GM06990 (cell line): ENCODE measurements around the gene TRIM67.

ENCODE experiments used
- DNase-seq: peaks from one replicate; pipeline ENCODE4 v3.0.0-alpha.2; 2011; ENCODE audit not compliant: insufficient read length; ENCODE audit errors: extremely low read depth
- H3K27me3 ChIP-seq: replicated peaks from 2 replicates; pipeline ENCODE4 v1.6.0; 2011; ENCODE audit warnings: low read length; ENCODE audit not compliant: control insufficient read depth, insufficient read depth
- H3K36me3 ChIP-seq: 2 replicates; pipeline ENCODE4 v1.5.1; 2011; ENCODE audit warnings: low read length; ENCODE audit not compliant: control insufficient read depth, insufficient read depth
- H3K4me3 ChIP-seq: replicated peaks from 2 replicates; pipeline ENCODE4 v1.5.1; 2011; ENCODE audit warnings: low read depth, mild to moderate bottlenecking, control low read depth, low read length
- TF ChIP-seq, protein P1 (sequence below): IDR thresholded peaks from 2 replicates; pipeline ENCODE4 v1.5.1; 2011; ENCODE audit warnings: low read length, control low read depth, mild to moderate bottlenecking, inconsistent platforms; ENCODE audit not compliant: insufficient read depth, poor library complexity, severe bottlenecking

The TRIM67 gene

DNA sequence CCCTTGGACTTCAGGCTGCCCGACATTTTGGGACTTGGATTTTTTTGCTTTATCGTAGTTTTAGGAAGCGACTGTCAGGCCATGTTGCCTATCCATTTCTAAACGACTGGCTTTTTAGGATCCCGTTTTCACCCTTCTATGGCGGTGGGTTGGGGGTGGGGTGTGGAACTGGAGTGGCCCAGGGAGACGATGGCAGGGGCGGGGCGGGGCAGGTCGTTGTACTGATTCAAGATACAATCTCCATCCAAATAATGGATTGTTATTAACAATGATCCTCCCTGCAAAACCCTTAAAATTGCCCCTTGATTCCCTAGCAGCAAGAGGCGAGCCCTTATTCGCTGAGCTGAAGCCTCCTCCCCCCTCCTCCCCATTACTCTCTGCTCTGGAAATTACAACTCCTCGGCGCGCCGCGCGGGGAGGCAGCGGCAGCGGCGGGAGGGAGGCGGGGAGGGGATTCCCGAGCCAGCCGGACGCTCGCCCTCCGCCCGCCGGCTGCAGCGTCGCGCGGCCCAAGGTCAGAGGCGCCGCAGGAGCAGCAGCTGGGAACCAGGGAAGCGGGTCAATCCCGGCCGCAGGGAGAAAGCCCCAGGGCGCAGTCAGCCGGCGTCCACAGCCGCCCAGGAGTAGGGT lies at the start of gene TRIM67:
TSS of gene TRIM67 (plus strand) at position 392 of the 630 bp plus-strand sequence. CDS start 912 bp downstream, outside the sequence.
- no peaks in the 10 kb centered on the region for H3K36me3 ChIP-seq
- H3K4me3 ChIP-seq = peak within 1 kb of the TSS; percentile 18; the same call in 1 of the 2 replicates
- TF ChIP-seq, protein P1, sequence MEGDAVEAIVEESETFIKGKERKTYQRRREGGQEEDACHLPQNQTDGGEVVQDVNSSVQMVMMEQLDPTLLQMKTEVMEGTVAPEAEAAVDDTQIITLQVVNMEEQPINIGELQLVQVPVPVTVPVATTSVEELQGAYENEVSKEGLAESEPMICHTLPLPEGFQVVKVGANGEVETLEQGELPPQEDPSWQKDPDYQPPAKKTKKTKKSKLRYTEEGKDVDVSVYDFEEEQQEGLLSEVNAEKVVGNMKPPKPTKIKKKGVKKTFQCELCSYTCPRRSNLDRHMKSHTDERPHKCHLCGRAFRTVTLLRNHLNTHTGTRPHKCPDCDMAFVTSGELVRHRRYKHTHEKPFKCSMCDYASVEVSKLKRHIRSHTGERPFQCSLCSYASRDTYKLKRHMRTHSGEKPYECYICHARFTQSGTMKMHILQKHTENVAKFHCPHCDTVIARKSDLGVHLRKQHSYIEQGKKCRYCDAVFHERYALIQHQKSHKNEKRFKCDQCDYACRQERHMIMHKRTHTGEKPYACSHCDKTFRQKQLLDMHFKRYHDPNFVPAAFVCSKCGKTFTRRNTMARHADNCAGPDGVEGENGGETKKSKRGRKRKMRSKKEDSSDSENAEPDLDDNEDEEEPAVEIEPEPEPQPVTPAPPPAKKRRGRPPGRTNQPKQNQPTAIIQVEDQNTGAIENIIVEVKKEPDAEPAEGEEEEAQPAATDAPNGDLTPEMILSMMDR = no peak
- peak; percentile 10 for DNase-seq
- H3K27me3 ChIP-seq = no peaks in the 10 kb centered on the region; the same call in 1 of the 2 replicates

DNA sequence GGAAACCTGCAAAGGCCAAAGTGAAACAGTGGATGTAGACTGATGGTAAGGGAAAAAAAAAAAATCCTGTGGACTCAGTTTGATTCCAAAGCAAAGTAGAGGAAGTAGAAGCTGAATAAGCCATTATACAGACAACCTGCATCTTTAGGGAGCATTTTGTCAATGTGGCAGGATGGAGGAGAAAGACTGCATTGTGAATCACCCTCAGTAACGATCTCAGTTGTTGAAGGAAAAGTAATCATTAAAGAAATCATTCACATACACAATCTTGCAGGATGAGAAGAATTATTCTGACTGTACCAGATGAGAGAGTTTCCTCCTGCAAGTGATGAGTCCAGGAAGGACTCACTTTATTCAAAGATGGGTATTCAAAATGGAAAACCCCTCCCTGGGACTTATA lies 45.1 kb upstream of the TRIM67 start:
- no peak overlapping the region for H3K4me3 ChIP-seq
- no peaks in the 10 kb centered on the region for H3K36me3 ChIP-seq
- DNase-seq = no peak
- no peaks in the 10 kb centered on the region; the same call in 1 of the 2 replicates for H3K27me3 ChIP-seq
- TF ChIP-seq, protein P1 = no peak

DNA sequence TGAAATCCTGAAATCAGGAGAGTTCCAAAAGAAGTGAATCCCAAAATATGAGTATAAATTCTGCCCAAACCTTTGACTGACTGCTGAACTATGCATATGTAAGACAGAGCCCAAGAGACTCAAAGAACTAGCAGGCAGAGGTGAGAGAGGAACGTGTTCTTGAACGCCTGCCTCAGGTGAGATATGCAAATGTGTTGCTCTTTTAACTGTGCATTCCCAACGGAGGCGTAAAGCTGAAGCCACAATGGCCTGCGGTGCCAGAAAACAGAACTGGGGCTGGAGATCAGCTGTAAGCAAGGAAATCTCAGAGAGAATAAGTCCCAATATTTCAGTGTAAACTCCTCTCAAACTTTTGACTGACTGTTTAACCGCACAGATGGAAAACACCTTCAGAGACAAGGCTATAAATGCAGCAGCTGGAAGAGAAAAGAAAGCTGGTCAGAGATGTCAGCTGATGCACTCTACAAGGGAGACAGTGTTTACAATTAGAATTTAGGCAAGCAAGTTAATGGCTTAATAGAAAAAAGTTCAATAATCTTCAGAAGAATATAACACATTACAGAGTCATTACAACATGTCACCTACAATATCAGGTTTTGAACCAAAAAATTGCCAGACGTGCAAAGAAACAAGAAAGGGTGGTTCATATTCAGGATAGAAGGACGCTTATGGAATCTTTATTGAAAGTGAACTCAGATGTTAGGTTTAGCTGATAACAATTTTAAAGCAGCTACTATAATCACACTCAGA lies 43.0 kb upstream of the TRIM67 start:
- Histone ChIP-seq H3K27me3 (no peaks in the 10 kb centered on the region; the same call in 1 of the 2 replicates), H3K36me3 (no peaks in the 10 kb centered on the region), H3K4me3 (no peak overlapping the region)
- TF ChIP-seq, protein P1 = no peak
- DNase-seq = no peak

DNA sequence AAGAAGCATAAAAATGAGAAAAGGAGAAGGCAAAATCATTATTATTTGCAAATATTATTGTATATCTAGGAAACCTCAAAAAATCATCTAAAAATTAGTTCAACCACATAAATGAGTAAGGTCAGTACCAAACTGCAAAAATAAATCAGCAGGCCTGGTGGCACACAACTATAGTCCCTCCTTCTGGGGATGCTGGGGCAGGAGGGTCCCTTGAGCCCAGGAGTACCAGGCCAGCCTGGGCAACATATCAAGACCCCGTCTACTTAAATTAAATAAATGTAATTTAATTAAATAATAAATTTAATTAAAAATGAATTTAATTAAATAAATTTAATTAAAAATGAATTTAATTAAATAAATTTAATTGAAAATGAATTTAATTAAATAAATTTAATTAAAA lies 40.3 kb upstream of the TRIM67 start:
- TF ChIP-seq, protein P1 = no peak
- no peaks in the 10 kb centered on the region for H3K36me3 ChIP-seq
- no peaks in the 10 kb centered on the region; the same call in none of the 2 replicates for H3K27me3 ChIP-seq
- no peak for DNase-seq
- no peak overlapping the region for H3K4me3 ChIP-seq

DNA sequence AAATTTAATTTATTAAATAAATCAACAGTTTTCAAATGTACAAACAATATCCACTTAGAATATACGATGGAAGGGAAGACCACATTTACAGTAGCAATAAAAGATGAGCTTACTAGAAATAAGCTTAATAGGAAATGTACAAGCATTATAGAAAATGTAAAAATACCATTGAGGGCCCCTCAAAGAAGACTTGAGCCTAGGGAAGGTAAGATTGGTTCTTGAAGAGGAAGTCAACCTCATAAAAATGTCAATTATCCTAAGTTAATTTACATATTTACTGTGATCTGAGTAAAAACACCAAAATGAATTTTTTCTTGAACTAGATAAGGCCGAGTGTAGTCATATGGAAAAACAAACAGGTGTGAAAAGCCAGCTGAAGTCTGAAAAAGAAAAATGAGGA lies 39.7 kb upstream of the TRIM67 start:
- Histone ChIP-seq H3K4me3 (no peak overlapping the region), H3K36me3 (no peaks in the 10 kb centered on the region), H3K27me3 (no peaks in the 10 kb centered on the region; the same call in none of the 2 replicates)
- TF ChIP-seq, protein P1 = no peak
- no peak for DNase-seq
